ENCODE data around the gene ALLC.
"Not testable (repeated sequence)": the region's sequence is repeated elsewhere in the genome, so short reads cannot be mapped to it uniquely, and the experiment has no call there.

ALLC gene

GRCh38 chr2:3656762-3657721 lies 958 bp upstream of the ALLC start:
- no peak for DNase-seq

GRCh38 chr2:3659447-3660432 lies 1.7 kb downstream of the ALLC start:
- no peak for DNase-seq

GRCh38 chr2:3660640-3661039 lies 2.6 kb downstream of the ALLC start:
- not testable (repeated sequence) for DNase-seq

- DNase-seq: no peak
Observed at GRCh38 chr2:3661149-3661660, 3.2 kb downstream of the ALLC start.

- DNase-seq: no peak
Observed at GRCh38 chr2:3662239-3662638, 4.2 kb downstream of the ALLC start.

- no peak for DNase-seq
Observed at GRCh38 chr2:3664118-3664517, 6.1 kb downstream of the ALLC start.

- no peak for DNase-seq
Observed at GRCh38 chr2:3664925-3665324, 6.9 kb downstream of the ALLC start.

- DNase-seq: no peak
Observed at GRCh38 chr2:3665886-3666612, 8.0 kb downstream of the ALLC start.

- no peak for DNase-seq
Observed at GRCh38 chr2:3666613-3666975, 8.6 kb downstream of the ALLC start.

- no peak for DNase-seq
Observed at GRCh38 chr2:3667151-3667631, 9.2 kb downstream of the ALLC start.

GRCh38 chr2:3669656-3670055 lies 11.7 kb downstream of the ALLC start:
- no peak for DNase-seq

GRCh38 chr2:3670376-3670775 lies 12.4 kb downstream of the ALLC start:
- no peak for DNase-seq

- DNase-seq: no peak
Observed at GRCh38 chr2:3670941-3671340, 12.9 kb downstream of the ALLC start.

- DNase-seq: no peak
Observed at GRCh38 chr2:3672861-3673678, 15.1 kb downstream of the ALLC start.

- no peak for DNase-seq
Observed at GRCh38 chr2:3674066-3674845, 16.3 kb downstream of the ALLC start.

GRCh38 chr2:3675687-3676086 lies 17.7 kb downstream of the ALLC start:
- no peak for DNase-seq

- no peak for DNase-seq
Observed at GRCh38 chr2:3677436-3677835, 19.4 kb downstream of the ALLC start.

GRCh38 chr2:3678212-3678611 lies 20.2 kb downstream of the ALLC start:
- DNase-seq: no peak

GRCh38 chr2:3679180-3679579 lies 21.2 kb downstream of the ALLC start:
- DNase-seq: no peak

GRCh38 chr2:3679616-3680393 lies 21.8 kb downstream of the ALLC start:
- no peak for DNase-seq

Data from GDM1 (cell line).